Loucy (cell line): ENCODE measurements around the gene CPSF4.

Source experiments
- H2AFZ ChIP-seq: fragments of 200-600 bp; sonication (generic); 2 replicates; pipeline ENCODE4 v1.6.0; 2016; ENCODE audit warnings: antibody characterized with exemption, mild to moderate bottlenecking, low read length, moderate library complexity
- H3F3A ChIP-seq: fragments of 200-600 bp; 2 replicates; pipeline ENCODE4 v1.6.0; 2016; ENCODE audit warnings: antibody characterized with exemption, low read depth, mild to moderate bottlenecking
- H3K27me3 ChIP-seq: fragments of 200-600 bp; sonication (generic); 2 replicates; pipeline ENCODE4 v1.6.1; 2014; ENCODE audit warnings: low read length, mild to moderate bottlenecking; ENCODE audit not compliant: insufficient read depth, poor library complexity, severe bottlenecking
- H3K36me3 ChIP-seq: fragments of 200-600 bp; sonication (generic); 2 replicates; pipeline ENCODE4 v1.6.1; 2016; ENCODE audit warnings: low read length; ENCODE audit not compliant: insufficient read depth
- H3K4me1 ChIP-seq: fragments of 200-600 bp; sonication (generic); 2 replicates; pipeline ENCODE4 v1.5.1; 2014; ENCODE audit warnings: low read length, mild to moderate bottlenecking; ENCODE audit not compliant: insufficient read depth, poor library complexity, severe bottlenecking
- H3K4me2 ChIP-seq: fragments of 200-600 bp; sonication (generic); 2 replicates; pipeline ENCODE4 v1.6.0; 2014; ENCODE audit warnings: antibody characterized with exemption, low read length, low read depth, mild to moderate bottlenecking; ENCODE audit not compliant: poor library complexity, severe bottlenecking
- H3K4me3 ChIP-seq: fragments of 200-600 bp; sonication (generic); 2 replicates; pipeline ENCODE4 v1.5.1; 2014; ENCODE audit warnings: low read length, mild to moderate bottlenecking, mixed read lengths; ENCODE audit not compliant: poor library complexity, severe bottlenecking
- H3K79me2 ChIP-seq: fragments of 200-600 bp; sonication (generic); 2 replicates; pipeline ENCODE4 v1.6.1; 2014; ENCODE audit warnings: low read length; ENCODE audit not compliant: insufficient read depth
- H3K9ac ChIP-seq: fragments of 200-600 bp; sonication (generic); 2 replicates; pipeline ENCODE4 v1.6.0; 2014; ENCODE audit warnings: mild to moderate bottlenecking, low read depth, low read length, moderate library complexity; ENCODE audit not compliant: poor library complexity, severe bottlenecking
- H3K9me2 ChIP-seq: fragments of 200-600 bp; sonication (generic); replicated peaks from 2 replicates; pipeline ENCODE4 v1.6.1; 2016; ENCODE audit warnings: low read depth, low read length, mixed read lengths
- H3K9me3 ChIP-seq: fragments of 200-600 bp; sonication (generic); 2 replicates; pipeline ENCODE4 v1.6.1; 2014; ENCODE audit warnings: mild to moderate bottlenecking, antibody characterized with exemption, low read length, low read depth; ENCODE audit not compliant: insufficient read depth
- H4K20me1 ChIP-seq: fragments of 200-600 bp; sonication (generic); 2 replicates; pipeline ENCODE4 v1.6.0; 2014; ENCODE audit warnings: antibody characterized with exemption, low read length, mild to moderate bottlenecking; ENCODE audit not compliant: insufficient read depth, poor library complexity, severe bottlenecking
- EZH2phosphoT487 ChIP-seq: fragments of 200-600 bp; IDR thresholded peaks from 2 replicates; pipeline ENCODE4 v1.6.1; 2018; ENCODE audit warnings: antibody characterized with exemption, mild to moderate bottlenecking, moderate library complexity, borderline replicate concordance
- TF ChIP-seq, protein P1 (sequence below): fragments of 200-600 bp; sonication (generic); conservative IDR thresholded peaks from 2 replicates; pipeline ENCODE4 v1.5.1; 2014; ENCODE audit warnings: mild to moderate bottlenecking, antibody characterized with exemption, low read length

Gene CPSF4

DNA sequence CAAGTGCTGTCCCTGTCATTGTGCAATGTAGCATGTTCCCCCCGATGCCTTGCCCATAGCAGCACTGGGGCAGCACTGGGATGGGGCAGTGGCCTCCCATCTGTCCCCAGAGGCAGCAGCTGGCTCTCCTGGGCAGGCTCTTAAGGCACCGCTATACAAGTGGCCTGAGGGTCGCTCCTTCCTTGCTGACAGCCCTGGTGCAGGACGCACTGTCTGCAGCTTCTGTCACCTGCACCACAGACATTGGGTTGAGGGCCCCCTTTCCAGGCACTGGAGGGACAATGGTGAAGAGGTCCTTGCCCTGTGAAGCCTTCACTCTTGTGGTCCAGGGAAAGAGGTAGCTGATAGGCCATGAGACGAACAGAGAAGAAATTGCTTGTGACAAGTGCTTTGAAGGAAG lies 10.6 kb downstream of the CPSF4 start:
- no peak overlapping the region for H3K9ac ChIP-seq
- H4K20me1 ChIP-seq, result no peaks in the 10 kb centered on the region
- no peak overlapping the region for H3K4me3 ChIP-seq
- H3F3A ChIP-seq, result no peaks in the 10 kb centered on the region
- H3K9me2 ChIP-seq, result no peaks in the 10 kb centered on the region
- no peaks in the 10 kb centered on the region for H3K27me3 ChIP-seq
- H2AFZ ChIP-seq, result no peak overlapping the region
- no peaks in the 10 kb centered on the region for H3K4me1 ChIP-seq
- peaks cover 4% of the 10 kb centered on the region; the same call in 1 of the 2 replicates for H3K79me2 ChIP-seq
- no peaks in the 10 kb centered on the region for H3K9me3 ChIP-seq
- TF ChIP-seq EZH2phosphoT487, result no peak
- TF ChIP-seq, protein P1, sequence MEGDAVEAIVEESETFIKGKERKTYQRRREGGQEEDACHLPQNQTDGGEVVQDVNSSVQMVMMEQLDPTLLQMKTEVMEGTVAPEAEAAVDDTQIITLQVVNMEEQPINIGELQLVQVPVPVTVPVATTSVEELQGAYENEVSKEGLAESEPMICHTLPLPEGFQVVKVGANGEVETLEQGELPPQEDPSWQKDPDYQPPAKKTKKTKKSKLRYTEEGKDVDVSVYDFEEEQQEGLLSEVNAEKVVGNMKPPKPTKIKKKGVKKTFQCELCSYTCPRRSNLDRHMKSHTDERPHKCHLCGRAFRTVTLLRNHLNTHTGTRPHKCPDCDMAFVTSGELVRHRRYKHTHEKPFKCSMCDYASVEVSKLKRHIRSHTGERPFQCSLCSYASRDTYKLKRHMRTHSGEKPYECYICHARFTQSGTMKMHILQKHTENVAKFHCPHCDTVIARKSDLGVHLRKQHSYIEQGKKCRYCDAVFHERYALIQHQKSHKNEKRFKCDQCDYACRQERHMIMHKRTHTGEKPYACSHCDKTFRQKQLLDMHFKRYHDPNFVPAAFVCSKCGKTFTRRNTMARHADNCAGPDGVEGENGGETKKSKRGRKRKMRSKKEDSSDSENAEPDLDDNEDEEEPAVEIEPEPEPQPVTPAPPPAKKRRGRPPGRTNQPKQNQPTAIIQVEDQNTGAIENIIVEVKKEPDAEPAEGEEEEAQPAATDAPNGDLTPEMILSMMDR, result no peak
- no peak overlapping the region for H3K4me2 ChIP-seq
- H3K36me3 ChIP-seq, result peaks cover 75% of the 10 kb centered on the region; the same call in 1 of the 2 replicates

DNA sequence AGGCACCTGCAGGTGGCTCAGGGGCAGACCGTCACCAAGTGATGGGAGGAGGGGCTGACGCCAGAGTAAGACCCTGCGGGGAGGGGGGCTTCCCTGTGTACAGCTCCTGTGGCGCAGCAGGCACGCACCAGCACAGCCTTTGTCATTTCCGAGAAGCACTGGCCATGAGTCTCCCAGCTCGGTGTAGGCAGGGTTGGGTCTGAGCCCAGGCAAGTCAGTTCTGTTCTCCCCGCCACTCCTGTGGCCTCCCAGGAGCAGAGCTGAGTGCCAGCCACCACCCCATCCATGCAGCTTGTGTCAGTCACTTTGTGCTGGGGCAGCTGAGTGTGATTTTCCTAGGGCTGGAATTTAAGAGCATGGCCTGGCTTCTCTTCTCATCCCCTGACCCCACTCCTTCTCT lies 13.2 kb downstream of the CPSF4 start:
- Histone ChIP-seq H3K9me2 (no peaks in the 10 kb centered on the region), H3K4me1 (no peaks in the 10 kb centered on the region), H3F3A (no peaks in the 10 kb centered on the region), H3K9me3 (no peaks in the 10 kb centered on the region), H3K79me2 (no peaks in the 10 kb centered on the region), H4K20me1 (peaks cover 6% of the 10 kb centered on the region), H3K4me3 (no peak overlapping the region), H3K9ac (no peak overlapping the region), H2AFZ (no peak overlapping the region), H3K27me3 (no peaks in the 10 kb centered on the region), H3K36me3 (peaks cover 84% of the 10 kb centered on the region; the same call in 1 of the 2 replicates), H3K4me2 (no peak overlapping the region)
- TF ChIP-seq, protein P1, result no peak
- TF ChIP-seq EZH2phosphoT487, result no peak

DNA sequence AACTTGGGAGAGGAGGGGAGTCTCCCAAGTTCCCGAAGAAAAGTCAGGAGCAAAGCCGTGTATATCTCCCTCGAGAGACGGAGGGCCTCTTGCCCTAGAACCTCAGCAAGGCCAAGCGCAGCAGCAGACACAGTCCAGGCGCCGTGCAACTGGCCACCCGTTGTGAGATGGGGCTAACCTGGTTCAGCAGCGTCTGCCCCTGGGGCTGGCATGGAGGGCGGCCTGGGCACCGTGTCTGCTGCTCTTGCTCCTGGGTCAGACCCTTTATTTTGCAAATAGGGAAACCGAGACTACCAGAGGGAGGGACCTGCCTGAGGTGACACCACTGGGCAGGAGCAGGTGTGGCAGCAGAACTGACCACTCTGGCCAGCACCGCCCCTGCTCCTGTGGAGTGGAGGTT lies 13.8 kb downstream of the CPSF4 start:
- Histone ChIP-seq H4K20me1 (peaks cover 6% of the 10 kb centered on the region), H3K4me2 (no peak overlapping the region), H3K4me1 (no peaks in the 10 kb centered on the region), H3K9me3 (no peaks in the 10 kb centered on the region), H3K27me3 (no peaks in the 10 kb centered on the region), H3K79me2 (peaks cover 3% of the 10 kb centered on the region; the same call in 1 of the 2 replicates), H3K4me3 (no peak overlapping the region), H3F3A (no peaks in the 10 kb centered on the region), H3K9ac (no peak overlapping the region), H3K9me2 (no peaks in the 10 kb centered on the region), H3K36me3 (peaks cover 89% of the 10 kb centered on the region; the same call in 1 of the 2 replicates), H2AFZ (no peak overlapping the region)
- TF ChIP-seq, protein P1, result no peak
- no peak for TF ChIP-seq EZH2phosphoT487
